ENCODE measurements around the gene DGKZ. TPM values are rescaled to one million over a fixed set of nuclear protein-coding genes. Genes with fewer than 3 reads are reported as not detected.

The DGKZ gene
- polyA plus RNA-seq, 2 of the 4 experiments (the other 2 are of a cell fraction): 12.8 to 28.4 TPM

- Histone ChIP-seq H3K9me3 (no peaks in the 10 kb centered on the region), H3K27ac (no peak overlapping the region), H3K4me2 (no peak overlapping the region), H3K4me3 (no peak overlapping the region), H3K4me1 (peaks cover 10% of the 10 kb centered on the region)
- ATAC-seq (no peak), DNase-seq (ENCODE audit: low read depth in 1 of 2, low spot score in 1 of 2) (no peak), FAIRE-seq (no peak)
- CTCF ChIA-PET: interaction anchor here (1.2 to 25.2 kb wide), 8 partner anchors 6 to 122 kb away, joined by 3 to 325 read pairs (median 6); partner anchors contain the start of genes CHRM4 and DGKZ
- POLR2A ChIA-PET: no interaction called here
- 90% methylated on average over 24 of the region's 26 CpGs for WGBS (ENCODE audit: missing lambda C conversion rate)
- TF ChIP-seq CHD2 (IDR thresholded peaks at IDR 0.05; ENCODE audit: low read length, partially characterized antibody) (no peak), FOSL2 (IDR thresholded peaks at IDR 0.05) (no peak), FOSL2 (CRISPR knock-in tag; IDR thresholded peaks at IDR 0.05) (no peak), RCOR1 (IDR thresholded peaks at IDR 0.05; ENCODE audit: low read depth, low read length) (no peak), CHD4 (IDR thresholded peaks at IDR 0.05; ENCODE audit: borderline replicate concordance) (no peak), HOXB5 (CRISPR knock-in tag; IDR thresholded peaks at IDR 0.05) (no peak), JUN (IDR thresholded peaks at IDR 0.05) (no peak), ZSCAN20 (CRISPR knock-in tag; IDR thresholded peaks at IDR 0.05) (no peak), EP300 (IDR thresholded peaks at IDR 0.05) (no peak), ELK1 (IDR thresholded peaks at IDR 0.05; ENCODE audit: low read depth, low read length) (no peak), ZNF302 (CRISPR knock-in tag; IDR thresholded peaks at IDR 0.05) (no peak), NFE2L2 (conservative IDR thresholded peaks at IDR 0.05; ENCODE audit: low read length) (no peak), PHF8 (IDR thresholded peaks at IDR 0.05; ENCODE audit: borderline replicate concordance, low read depth) (no peak), CBX8 (IDR thresholded peaks at IDR 0.05) (no peak)
Observed at GRCh38 chr11:46361283-46362155, 14.3 kb downstream of the DGKZ start.

GRCh38 chr11:46362156-46363030 is 15.1 kb downstream of the DGKZ start:
- ChIA-PET POLR2A (no interaction called here), CTCF (interaction anchor here (1.3 to 25.2 kb wide), 7 partner anchors 5 to 123 kb away, joined by 3 to 325 read pairs (median 6); partner anchors contain the start of genes CHRM4 and DGKZ)
- TF ChIP-seq HMGXB4 (CRISPR knock-in tag; IDR thresholded peaks at IDR 0.05; ENCODE audit: borderline replicate concordance): no peak
- TF ChIP-seq ZFP36 (IDR thresholded peaks at IDR 0.05; ENCODE audit: borderline replicate concordance, partially characterized antibody): no peak
- TF ChIP-seq JUN (IDR thresholded peaks at IDR 0.05): no peak
- TF ChIP-seq CEBPB (IDR thresholded peaks at IDR 0.05): no peak
- no peak for TF ChIP-seq ZSCAN20 (CRISPR knock-in tag; IDR thresholded peaks at IDR 0.05)
- no peak for TF ChIP-seq FOSB (CRISPR knock-in tag; IDR thresholded peaks at IDR 0.05)
- no peak for TF ChIP-seq HDAC2 (IDR thresholded peaks at IDR 0.05)
- TF ChIP-seq PHF8 (IDR thresholded peaks at IDR 0.05; ENCODE audit: borderline replicate concordance, low read depth): no peak
- TF ChIP-seq MAX (IDR thresholded peaks at IDR 0.05): no peak
- no peak for TF ChIP-seq BCL3 (IDR thresholded peaks at IDR 0.05)
- TF ChIP-seq GATA3 (IDR thresholded peaks at IDR 0.05; ENCODE audit: borderline replicate concordance): no peak
- no peak for TF ChIP-seq HOXB5 (CRISPR knock-in tag; IDR thresholded peaks at IDR 0.05)
- TF ChIP-seq FOXS1 (CRISPR knock-in tag; IDR thresholded peaks at IDR 0.05): no peak
- TF ChIP-seq RFX5 (IDR thresholded peaks at IDR 0.05): no peak
- no peak for TF ChIP-seq NPAS2 (CRISPR knock-in tag; IDR thresholded peaks at IDR 0.05; ENCODE audit: borderline replicate concordance)
- no peak for TF ChIP-seq MAZ (IDR thresholded peaks at IDR 0.05; ENCODE audit: borderline replicate concordance, low read depth, low read length)
- no peak for TF ChIP-seq BHLHE40 (IDR thresholded peaks at IDR 0.05; ENCODE audit: low read depth, low read length)
- no peak overlapping the region for H3K4me3 ChIP-seq
- DNase-seq (ENCODE audit: low read depth in 1 of 2, low spot score in 1 of 2) (no peak), ATAC-seq (no peak), FAIRE-seq (no peak)
- 89% methylated on average over 14 of the region's 20 CpGs for WGBS (ENCODE audit: missing lambda C conversion rate)
- no peaks in the 10 kb centered on the region for H3K9me3 ChIP-seq
- H3K27ac ChIP-seq: peak overlapping the region in 1 of 2 experiments; percentile 32; a peak in 2 of 6 replicates
- H3K4me1 ChIP-seq: peaks cover 10% of the 10 kb centered on the region
- no peak overlapping the region for H3K4me2 ChIP-seq
